Fibroblast of skin of scalp (primary cell): ENCODE data around the gene MEOX2. TPM values are rescaled to one million over a fixed set of nuclear protein-coding genes. Genes with fewer than 3 reads are reported as not detected.

Source experiments
- DNase-seq: peaks from one replicate; pipeline ENCODE4 v3.0.0-alpha.2; 2013
- polyA plus RNA-seq, 2 experiments: library from polyadenylated mRNA; unstranded; fragments of 120-200 nt; gene quantifications; one replicate each; pipeline ENCODE4 v1.2.1, GENCODE V29; 2013; ENCODE audit not compliant: insufficient read length in 2 of 2

The MEOX2 gene
- 1.9 TPM for polyA plus RNA-seq (2013, experiment 1 of 2; ENCODE audit: insufficient read length)
- 2.5 TPM for polyA plus RNA-seq (2013, experiment 2 of 2; ENCODE audit: insufficient read length)

- DNase-seq, result peak; percentile 57
Observed at GRCh38 chr7:15686295-15686956, at the start of gene MEOX2. MEOX2 (minus strand) TSS chr7:15686683; CDS start chr7:15686402, 281 bp downstream.

GRCh38 chr7:15729746-15730145, 43.3 kb upstream of the MEOX2 start:
- DNase-seq, result no peak

- no peak for DNase-seq
Observed at GRCh38 chr7:15725051-15725450, 38.6 kb upstream of the MEOX2 start.

GRCh38 chr7:15723841-15724240, 37.4 kb upstream of the MEOX2 start:
- peak; percentile 34 for DNase-seq

GRCh38 chr7:15720849-15721471, 34.5 kb upstream of the MEOX2 start:
- peak; percentile 65 for DNase-seq

- peak; percentile 86 for DNase-seq
Observed at GRCh38 chr7:15719311-15719710, 32.8 kb upstream of the MEOX2 start.

- DNase-seq, result no peak
Observed at GRCh38 chr7:15715435-15715834, 29.0 kb upstream of the MEOX2 start.

GRCh38 chr7:15709978-15710377, 23.5 kb upstream of the MEOX2 start:
- DNase-seq, result peak; percentile 14

- no peak for DNase-seq
Observed at GRCh38 chr7:15707570-15707969, 21.1 kb upstream of the MEOX2 start.

- DNase-seq, result no peak
Observed at GRCh38 chr7:15703732-15704131, 17.2 kb upstream of the MEOX2 start.

GRCh38 chr7:15692501-15693020, 6.1 kb upstream of the MEOX2 start:
- DNase-seq, result no peak

- DNase-seq, result no peak
Observed at GRCh38 chr7:15688911-15689310, 2.4 kb upstream of the MEOX2 start.

- no peak for DNase-seq
Observed at GRCh38 chr7:15688279-15688626, 1.8 kb upstream of the MEOX2 start.

GRCh38 chr7:15687546-15688278, 1.2 kb upstream of the MEOX2 start:
- peak; percentile 13 for DNase-seq

- DNase-seq, result no peak
Observed at GRCh38 chr7:15686957-15687545, 568 bp upstream of the MEOX2 start.

- DNase-seq, result peak; percentile 61
Observed at GRCh38 chr7:15685358-15686294, 857 bp downstream of the MEOX2 start.

GRCh38 chr7:15684871-15685270, 1.6 kb downstream of the MEOX2 start:
- DNase-seq, result no peak

- no peak for DNase-seq
Observed at GRCh38 chr7:15684111-15684800, 2.2 kb downstream of the MEOX2 start.

GRCh38 chr7:15682751-15683245, 3.7 kb downstream of the MEOX2 start:
- no peak for DNase-seq

- DNase-seq, result no peak
Observed at GRCh38 chr7:15682111-15682510, 4.4 kb downstream of the MEOX2 start.

GRCh38 chr7:15681631-15682030, 4.9 kb downstream of the MEOX2 start:
- DNase-seq, result no peak
